Measurements from ENCODE around the gene PPIP5K1.

- TF ChIP-seq CTCF (IDR thresholded peaks at IDR 0.05), result no peak
- no peak for TF ChIP-seq POLR2A (IDR thresholded peaks at IDR 0.05)
Observed at GRCh38 chr15:43525131-43525530, 64.9 kb downstream of the PPIP5K1 start.

All from uterus (tissue), 2 donors.